Activated T-helper 2 cell treated with anti-CD3 and anti-CD28 coated beads, Interferon-gamma antibody, Interleukin-2, Interleukin-4, amounts not matched to agents 10 μg/mL and 5 μg/mL and 100 μg/mL, durations not matched to agents 14 hours and 24 hours and 36 hours (primary cell): ENCODE measurements around the gene ZBTB46. TPM values are rescaled to one million over a fixed set of nuclear protein-coding genes. Genes with fewer than 3 reads are reported as not detected.

Source experiments
- DNase-seq: peaks from one replicate; pipeline ENCODE4 v3.0.0; 2021; ENCODE audit warnings: low spot score
- H3K27ac Mint-ChIP-seq: one replicate; pipeline ENCODE4 v1.8.0; 2021; ENCODE audit warnings: mixed read lengths
- H3K27me3 Mint-ChIP-seq: one replicate; pipeline ENCODE4 v1.8.0; 2021; ENCODE audit warnings: low read depth, mixed read lengths
- H3K36me3 Mint-ChIP-seq: one replicate; pipeline ENCODE4 v1.8.0; 2021; ENCODE audit warnings: low read depth, mixed read lengths
- H3K4me1 Mint-ChIP-seq: one replicate; pipeline ENCODE4 v1.8.0; 2021; ENCODE audit warnings: low read depth, mixed read lengths
- H3K4me3 Mint-ChIP-seq: one replicate; pipeline ENCODE4 v1.8.0; 2021; ENCODE audit warnings: low read depth, mild to moderate bottlenecking, moderate library complexity, mixed read lengths
- H3K9me3 Mint-ChIP-seq: one replicate; pipeline ENCODE4 v1.8.0; 2021; ENCODE audit warnings: mixed read lengths
- intact Hi-C: fragments of 100-400 bp; cut with micrococcal nuclease; formaldehyde crosslinking; loops from one replicate; pipeline ENCODE4 v1.15.1; 2023
- total RNA-seq: library from RNA; stranded (reverse); gene quantifications from 2 replicates; pipeline ENCODE4 v1.2.3, GENCODE V29; 2022

The ZBTB46 gene
- total RNA-seq, 1 donor from 2014 or later = 1.1 TPM

GRCh38 chr20:63752411-63753101, 78.5 kb downstream of the ZBTB46 start:
- Mint-ChIP-seq H3K27ac (no peak overlapping the region), H3K9me3 (no peaks in the 10 kb centered on the region), H3K4me3 (no peak overlapping the region), H3K4me1 (peaks cover 16% of the 10 kb centered on the region), H3K27me3 (peaks cover 6% of the 10 kb centered on the region), H3K36me3 (no peaks in the 10 kb centered on the region)
- intact Hi-C loops = no loop called here
- no peak for DNase-seq

- H3K9me3 Mint-ChIP-seq = no peaks in the 10 kb centered on the region
- peaks cover 3% of the 10 kb centered on the region for H3K27me3 Mint-ChIP-seq
- intact Hi-C loops = no loop called here
- peaks cover 15% of the 10 kb centered on the region for H3K4me1 Mint-ChIP-seq
- peak overlapping the region; percentile 30 for H3K4me3 Mint-ChIP-seq
- no peak for DNase-seq
- H3K36me3 Mint-ChIP-seq = no peaks in the 10 kb centered on the region
- H3K27ac Mint-ChIP-seq = peak overlapping the region; percentile 82
Measured at GRCh38 chr20:63751471-63752271, 79.4 kb downstream of the ZBTB46 start.

- peaks cover 2% of the 10 kb centered on the region for H3K27me3 Mint-ChIP-seq
- H3K4me3 Mint-ChIP-seq = peak overlapping the region; percentile 30
- no peaks in the 10 kb centered on the region for H3K9me3 Mint-ChIP-seq
- no peaks in the 10 kb centered on the region for H3K36me3 Mint-ChIP-seq
- H3K4me1 Mint-ChIP-seq = peaks cover 10% of the 10 kb centered on the region
- peak overlapping the region; percentile 82 for H3K27ac Mint-ChIP-seq
- peak; percentile 44 for DNase-seq
- intact Hi-C loops = no loop called here
Measured at GRCh38 chr20:63750807-63751470, 80.1 kb downstream of the ZBTB46 start.

- Mint-ChIP-seq H3K9me3 (no peaks in the 10 kb centered on the region), H3K4me1 (peaks cover 9% of the 10 kb centered on the region), H3K27me3 (no peaks in the 10 kb centered on the region), H3K27ac (peak overlapping the region; percentile 55), H3K36me3 (no peaks in the 10 kb centered on the region), H3K4me3 (no peak overlapping the region)
- intact Hi-C loops = no loop called here
- DNase-seq = no peak
Measured at GRCh38 chr20:63749597-63750508, 81.2 kb downstream of the ZBTB46 start.

- peaks cover 9% of the 10 kb centered on the region for H3K4me1 Mint-ChIP-seq
- H3K27ac Mint-ChIP-seq = no peak overlapping the region
- H3K27me3 Mint-ChIP-seq = no peaks in the 10 kb centered on the region
- DNase-seq = no peak
- no peak overlapping the region for H3K4me3 Mint-ChIP-seq
- no peaks in the 10 kb centered on the region for H3K9me3 Mint-ChIP-seq
- intact Hi-C loops = no loop called here
- H3K36me3 Mint-ChIP-seq = no peaks in the 10 kb centered on the region
Measured at GRCh38 chr20:63748934-63749270, 82.2 kb downstream of the ZBTB46 start.

GRCh38 chr20:63748070-63748933, 82.8 kb downstream of the ZBTB46 start:
- H3K27me3 Mint-ChIP-seq = no peaks in the 10 kb centered on the region
- H3K4me3 Mint-ChIP-seq = no peak overlapping the region
- no peak overlapping the region for H3K27ac Mint-ChIP-seq
- intact Hi-C loops = no loop called here
- no peaks in the 10 kb centered on the region for H3K9me3 Mint-ChIP-seq
- H3K36me3 Mint-ChIP-seq = peaks cover 6% of the 10 kb centered on the region
- no peak for DNase-seq
- peaks cover 9% of the 10 kb centered on the region for H3K4me1 Mint-ChIP-seq

GRCh38 chr20:63747622-63748069, 83.4 kb downstream of the ZBTB46 start:
- Mint-ChIP-seq H3K9me3 (no peaks in the 10 kb centered on the region), H3K4me3 (no peak overlapping the region), H3K4me1 (peaks cover 9% of the 10 kb centered on the region), H3K36me3 (peaks cover 7% of the 10 kb centered on the region), H3K27ac (no peak overlapping the region), H3K27me3 (no peaks in the 10 kb centered on the region)
- intact Hi-C loops = no loop called here
- no peak for DNase-seq

- Mint-ChIP-seq H3K4me1 (peaks cover 7% of the 10 kb centered on the region), H3K27ac (no peak overlapping the region), H3K36me3 (peaks cover 7% of the 10 kb centered on the region), H3K27me3 (no peaks in the 10 kb centered on the region), H3K9me3 (no peaks in the 10 kb centered on the region), H3K4me3 (no peak overlapping the region)
- intact Hi-C loops = no loop called here
- DNase-seq = no peak
Measured at GRCh38 chr20:63746751-63747315, 84.2 kb downstream of the ZBTB46 start.

- H3K27ac Mint-ChIP-seq = no peak overlapping the region
- no peaks in the 10 kb centered on the region for H3K9me3 Mint-ChIP-seq
- H3K4me3 Mint-ChIP-seq = no peak overlapping the region
- no peak for DNase-seq
- intact Hi-C loops = no loop called here
- peaks cover 5% of the 10 kb centered on the region for H3K4me1 Mint-ChIP-seq
- H3K36me3 Mint-ChIP-seq = peaks cover 7% of the 10 kb centered on the region
- H3K27me3 Mint-ChIP-seq = no peaks in the 10 kb centered on the region
Measured at GRCh38 chr20:63745961-63746731, 84.9 kb downstream of the ZBTB46 start.

- Mint-ChIP-seq H3K4me3 (no peak overlapping the region), H3K9me3 (no peaks in the 10 kb centered on the region)
Measured at GRCh38 chr20:63745424-63745805, 85.6 kb downstream of the ZBTB46 start.

More at GRCh38 chr20:63745424-63745805, 85.6 kb downstream of the ZBTB46 start:
- H3K4me1 Mint-ChIP-seq = no peaks in the 10 kb centered on the region
- intact Hi-C loops = no loop called here
- H3K27me3 Mint-ChIP-seq = no peaks in the 10 kb centered on the region
- DNase-seq = no peak
- H3K36me3 Mint-ChIP-seq = peaks cover 7% of the 10 kb centered on the region
- no peak overlapping the region for H3K27ac Mint-ChIP-seq
